IPS-20b (cell line): ENCODE measurements around the gene LRRN2.
A peak's percentile ranks its signal among the peaks of the same experiment; 100 is the strongest.
"Not testable (repeated sequence)": the region's sequence is repeated elsewhere in the genome, so short reads cannot be mapped to it uniquely, and the experiment has no call there.

Experiments used
- H3K27ac ChIP-seq: one replicate; pipeline ENCODE4 v1.5.1; 2013; ENCODE audit warnings: low read length
- H3K27me3 ChIP-seq: 2 replicates; pipeline ENCODE4 v1.6.1; 2013; ENCODE audit warnings: mild to moderate bottlenecking, low read length, inconsistent platforms; ENCODE audit not compliant: insufficient read depth
- H3K36me3 ChIP-seq: 2 replicates; pipeline ENCODE4 v1.6.1; 2013; ENCODE audit warnings: low read depth, mild to moderate bottlenecking, inconsistent platforms, low read length, moderate library complexity; ENCODE audit not compliant: insufficient read depth
- H3K4me1 ChIP-seq: 2 replicates; pipeline ENCODE4 v1.6.1; 2013; ENCODE audit warnings: mild to moderate bottlenecking, control low read depth, inconsistent platforms, low read length, moderate library complexity; ENCODE audit not compliant: insufficient read depth
- H3K4me3 ChIP-seq: 2 replicates; pipeline ENCODE4 v1.5.1; 2013; ENCODE audit warnings: mild to moderate bottlenecking, low read length, inconsistent platforms
- H3K9ac ChIP-seq: 2 replicates; pipeline ENCODE4 v1.6.1; 2013; ENCODE audit warnings: low read depth, mild to moderate bottlenecking, inconsistent platforms, low read length, moderate library complexity
- H3K9me3 ChIP-seq: 2 replicates; pipeline ENCODE4 v1.6.1; 2013; ENCODE audit warnings: mild to moderate bottlenecking, low read depth, low read length, inconsistent platforms; ENCODE audit not compliant: insufficient read depth

Gene LRRN2

GRCh38 chr1:204685236-204686006 lies at the start of gene LRRN2:
Gene LRRN2 (minus strand): TSS chr1:204685738. CDS start chr1:204619992, 65,746 bp downstream.
- H3K9me3 ChIP-seq, result no peaks in the 10 kb centered on the region
- H3K36me3 ChIP-seq, result no peaks in the 10 kb centered on the region
- peaks cover 4% of the 10 kb centered on the region; the same call in 1 of the 2 replicates for H3K4me1 ChIP-seq
- H3K4me3 ChIP-seq, result peak within 1 kb of the TSS; percentile 81
- peaks cover 76% of the 10 kb centered on the region for H3K27me3 ChIP-seq
- H3K9ac ChIP-seq, result no peak within 1 kb of the TSS; the same call in 1 of the 2 replicates
- no peak within 1 kb of the TSS for H3K27ac ChIP-seq

- no peak overlapping the region for H3K27ac ChIP-seq
- H3K27me3 ChIP-seq, result peaks cover 5% of the 10 kb centered on the region; the same call in 1 of the 2 replicates
- peaks cover 3% of the 10 kb centered on the region; the same call in 1 of the 2 replicates for H3K4me1 ChIP-seq
- H3K9ac ChIP-seq, result no peak overlapping the region
- H3K36me3 ChIP-seq, result no peaks in the 10 kb centered on the region
- H3K9me3 ChIP-seq, result peaks cover 5% of the 10 kb centered on the region; the same call in 1 of the 2 replicates
- no peak overlapping the region for H3K4me3 ChIP-seq
These were observed 49.5 kb upstream of the LRRN2 start for GRCh38 chr1:204735042-204735441.

- no peaks in the 10 kb centered on the region for H3K36me3 ChIP-seq
These were observed 48.5 kb upstream of the LRRN2 start for GRCh38 chr1:204733869-204734596.

GRCh38 chr1:204733289-204733688 lies 47.8 kb upstream of the LRRN2 start:
- H3K27me3 ChIP-seq, result peaks cover 10% of the 10 kb centered on the region; the same call in 1 of the 2 replicates

More at GRCh38 chr1:204733869-204734596, 48.5 kb upstream of the LRRN2 start:
- H3K4me3 ChIP-seq, result no peak overlapping the region
- no peak overlapping the region for H3K27ac ChIP-seq
- H3K27me3 ChIP-seq, result peaks cover 10% of the 10 kb centered on the region; the same call in 1 of the 2 replicates
- peaks cover 3% of the 10 kb centered on the region; the same call in 1 of the 2 replicates for H3K4me1 ChIP-seq
- H3K9me3 ChIP-seq, result peaks cover 5% of the 10 kb centered on the region; the same call in 1 of the 2 replicates
- no peak overlapping the region for H3K9ac ChIP-seq

GRCh38 chr1:204731985-204732575 lies 46.5 kb upstream of the LRRN2 start:
- H3K4me1 ChIP-seq, result peaks cover 3% of the 10 kb centered on the region; the same call in 1 of the 2 replicates
- peaks cover 10% of the 10 kb centered on the region; the same call in 1 of the 2 replicates for H3K27me3 ChIP-seq
- no peak overlapping the region for H3K4me3 ChIP-seq
- no peak overlapping the region for H3K9ac ChIP-seq
- H3K36me3 ChIP-seq, result no peaks in the 10 kb centered on the region
- no peak overlapping the region for H3K27ac ChIP-seq
- no peaks in the 10 kb centered on the region for H3K9me3 ChIP-seq

More at GRCh38 chr1:204733289-204733688, 47.8 kb upstream of the LRRN2 start:
- Histone ChIP-seq H3K27ac (no peak overlapping the region), H3K4me3 (no peak overlapping the region), H3K9me3 (peaks cover under 1% of the 10 kb centered on the region; the same call in 1 of the 2 replicates), H3K9ac (no peak overlapping the region), H3K36me3 (no peaks in the 10 kb centered on the region), H3K4me1 (peaks cover 3% of the 10 kb centered on the region; the same call in 1 of the 2 replicates)

GRCh38 chr1:204731509-204731908 lies 46.0 kb upstream of the LRRN2 start:
- Histone ChIP-seq H3K9me3 (no peaks in the 10 kb centered on the region), H3K27ac (no peak overlapping the region), H3K27me3 (peaks cover 10% of the 10 kb centered on the region; the same call in 1 of the 2 replicates), H3K36me3 (no peaks in the 10 kb centered on the region), H3K4me3 (no peak overlapping the region), H3K4me1 (peaks cover 3% of the 10 kb centered on the region; the same call in 1 of the 2 replicates), H3K9ac (no peak overlapping the region)

GRCh38 chr1:204730826-204731459 lies 45.4 kb upstream of the LRRN2 start:
- Histone ChIP-seq H3K36me3 (no peaks in the 10 kb centered on the region), H3K4me1 (peaks cover 3% of the 10 kb centered on the region; the same call in 1 of the 2 replicates), H3K27me3 (peaks cover 12% of the 10 kb centered on the region), H3K9me3 (no peaks in the 10 kb centered on the region), H3K4me3 (no peak overlapping the region), H3K9ac (no peak overlapping the region), H3K27ac (no peak overlapping the region)

- H3K9me3 ChIP-seq, result no peaks in the 10 kb centered on the region
- peaks cover 16% of the 10 kb centered on the region for H3K27me3 ChIP-seq
- H3K27ac ChIP-seq, result no peak overlapping the region
- H3K4me1 ChIP-seq, result peaks cover 3% of the 10 kb centered on the region; the same call in 1 of the 2 replicates
- no peaks in the 10 kb centered on the region for H3K36me3 ChIP-seq
- no peak overlapping the region for H3K9ac ChIP-seq
- H3K4me3 ChIP-seq, result no peak overlapping the region
These were observed 44.0 kb upstream of the LRRN2 start for GRCh38 chr1:204729516-204729915.

GRCh38 chr1:204728456-204728855 lies 42.9 kb upstream of the LRRN2 start:
- Histone ChIP-seq H3K4me1 (peaks cover 3% of the 10 kb centered on the region; the same call in 1 of the 2 replicates), H3K36me3 (no peaks in the 10 kb centered on the region), H3K9ac (no peak overlapping the region), H3K27me3 (peaks cover 16% of the 10 kb centered on the region), H3K27ac (no peak overlapping the region), H3K9me3 (no peaks in the 10 kb centered on the region), H3K4me3 (no peak overlapping the region)

- H3K9ac ChIP-seq, result no peak overlapping the region
- peaks cover 16% of the 10 kb centered on the region for H3K27me3 ChIP-seq
- H3K4me1 ChIP-seq, result peaks cover 3% of the 10 kb centered on the region; the same call in 1 of the 2 replicates
- H3K4me3 ChIP-seq, result no peak overlapping the region
- H3K9me3 ChIP-seq, result no peaks in the 10 kb centered on the region
- H3K27ac ChIP-seq, result no peak overlapping the region
- no peaks in the 10 kb centered on the region for H3K36me3 ChIP-seq
These were observed 42.5 kb upstream of the LRRN2 start for GRCh38 chr1:204728045-204728444.

GRCh38 chr1:204727438-204727837 lies 41.9 kb upstream of the LRRN2 start:
- H3K4me1 ChIP-seq, H3K36me3 ChIP-seq, H3K4me3 ChIP-seq, H3K9me3 ChIP-seq, H3K27ac ChIP-seq, H3K9ac ChIP-seq: not testable (repeated sequence)
- peaks cover 16% of the 10 kb centered on the region for H3K27me3 ChIP-seq
